C1 segment of cervical spinal cord (tissue), 14 donors: ENCODE data around the gene CBL.
"Not testable (repeated sequence)": the region's sequence is repeated elsewhere in the genome, so short reads cannot be mapped to it uniquely, and the experiment has no call there.

Experiments used
- DNase-seq, 14 donors: peaks; one replicate each; lab custom pipeline; 2025; lab: John Stamatoyannopoulos, UW

CBL gene

GRCh38 chr11:119209186-119209585 lies 3.0 kb downstream of the CBL start:
- no peak for DNase-seq

GRCh38 chr11:119210050-119210449 lies 3.9 kb downstream of the CBL start:
- DNase-seq = no peak

GRCh38 chr11:119218141-119218878 lies 12.2 kb downstream of the CBL start:
- no peak for DNase-seq

GRCh38 chr11:119222308-119222707 lies 16.2 kb downstream of the CBL start:
- peak in 2 of 14 donors; percentile 2 to 5 for DNase-seq

GRCh38 chr11:119222891-119223290 lies 16.8 kb downstream of the CBL start:
- DNase-seq = no peak

- DNase-seq = no peak
Observed at GRCh38 chr11:119223856-119224255, 17.7 kb downstream of the CBL start.

- DNase-seq = not testable (repeated sequence)
Observed at GRCh38 chr11:119228535-119229287, 22.6 kb downstream of the CBL start.

GRCh38 chr11:119229288-119229672 lies 23.1 kb downstream of the CBL start:
- DNase-seq = no peak

- DNase-seq = no peak
Observed at GRCh38 chr11:119229741-119230140, 23.6 kb downstream of the CBL start.

- no peak for DNase-seq
Observed at GRCh38 chr11:119236490-119236889, 30.4 kb downstream of the CBL start.

- no peak for DNase-seq
Observed at GRCh38 chr11:119236891-119237290, 30.8 kb downstream of the CBL start.

- no peak for DNase-seq
Observed at GRCh38 chr11:119237515-119237914, 31.4 kb downstream of the CBL start.

GRCh38 chr11:119248750-119249670 lies 42.9 kb downstream of the CBL start:
- no peak for DNase-seq

GRCh38 chr11:119249671-119250010 lies 43.5 kb downstream of the CBL start:
- no peak for DNase-seq

- DNase-seq = no peak
Observed at GRCh38 chr11:119251114-119251513, 45.0 kb downstream of the CBL start.

GRCh38 chr11:119254239-119254638 lies 48.1 kb downstream of the CBL start:
- no peak for DNase-seq

GRCh38 chr11:119258180-119258579 lies 52.0 kb downstream of the CBL start:
- DNase-seq = no peak

GRCh38 chr11:119258983-119259382 lies 52.8 kb downstream of the CBL start:
- no peak for DNase-seq

- no peak for DNase-seq
Observed at GRCh38 chr11:119262668-119263351, 56.7 kb downstream of the CBL start.

GRCh38 chr11:119263352-119263940 lies 57.3 kb downstream of the CBL start:
- DNase-seq = no peak

GRCh38 chr11:119266063-119266462 lies 59.9 kb downstream of the CBL start:
- no peak for DNase-seq
